GM19238 (cell line): ENCODE data around the gene ANKRD16.
"Not testable (repeated sequence)": the region's sequence is repeated elsewhere in the genome, so short reads cannot be mapped to it uniquely, and the experiment has no call there.

ENCODE experiments used
- DNase-seq: peaks from one replicate; pipeline ENCODE4 v3.0.0; 2011; ENCODE audit warnings: low spot score; ENCODE audit not compliant: insufficient read length

ANKRD16 gene

DNA sequence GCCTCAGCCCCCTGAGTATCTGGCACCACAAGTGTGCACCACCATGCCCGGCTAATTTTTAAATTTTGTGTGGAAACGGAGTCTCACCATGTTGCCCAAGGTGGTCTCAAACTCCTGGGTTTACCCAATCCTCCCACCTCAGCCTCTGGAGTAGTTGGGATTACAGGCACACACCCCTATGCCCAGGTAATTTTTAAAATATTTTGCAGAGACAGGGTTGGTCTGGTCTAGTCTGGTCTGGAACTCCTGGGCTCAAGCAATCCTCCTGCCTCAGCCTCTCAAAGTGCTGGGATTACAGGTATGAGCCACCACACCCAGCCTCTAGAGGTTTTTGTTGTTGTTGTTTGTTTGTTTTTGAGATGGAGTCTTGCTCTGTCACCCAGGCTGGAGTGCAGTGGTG is 53.5 kb downstream of the ANKRD16 start:
- DNase-seq: not testable (repeated sequence)

DNA sequence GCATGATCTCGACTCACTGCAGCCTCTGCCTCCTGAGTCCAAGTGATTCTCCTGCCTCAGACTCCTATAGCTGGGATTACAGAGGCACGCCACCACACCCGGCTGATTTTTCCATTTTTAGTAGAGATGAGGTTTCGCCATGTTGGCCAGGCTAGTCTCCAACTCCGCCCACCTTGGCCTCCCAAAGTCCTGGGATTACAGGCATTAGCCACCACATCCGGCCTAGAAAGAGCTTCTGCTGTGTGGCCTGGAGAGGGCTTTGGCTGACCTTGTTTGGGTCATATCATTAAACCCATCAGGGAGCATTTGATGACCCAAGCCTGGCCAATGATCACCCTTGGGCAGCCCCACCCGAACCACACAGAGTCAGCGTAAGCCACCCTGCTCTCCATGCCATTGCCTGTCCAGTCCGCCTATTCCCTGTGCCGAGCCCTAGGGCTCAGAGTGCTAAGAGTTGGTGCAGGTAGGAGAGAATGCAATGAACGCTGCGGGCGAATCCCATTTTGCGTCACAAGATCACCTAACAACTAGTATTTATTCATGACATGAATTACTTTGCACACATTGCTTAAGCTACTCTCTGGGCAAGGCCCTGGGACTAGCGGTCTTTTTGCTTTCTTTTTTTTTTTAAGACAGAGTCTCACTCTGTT is 54.1 kb downstream of the ANKRD16 start:
- DNase-seq: no peak

DNA sequence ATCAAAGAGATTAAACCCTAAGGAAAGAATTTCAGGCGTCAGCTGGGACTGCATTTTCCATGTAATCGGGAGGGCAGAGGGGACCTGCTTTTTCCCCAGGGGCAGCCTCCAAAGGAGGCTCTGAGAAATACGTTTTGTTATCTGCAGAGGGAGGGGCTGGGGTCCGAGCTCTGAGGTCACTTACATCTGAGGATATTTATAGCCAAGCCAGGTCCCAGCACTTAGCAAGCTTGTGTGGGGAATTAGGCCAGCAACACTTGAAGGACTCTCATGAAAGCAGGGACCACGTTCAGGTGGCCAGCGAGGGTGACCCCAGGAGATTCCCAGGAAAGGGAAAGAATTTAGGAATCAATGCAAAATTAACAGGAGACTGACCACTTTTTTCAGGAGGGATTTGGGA is 55.9 kb downstream of the ANKRD16 start:
- no peak for DNase-seq

DNA sequence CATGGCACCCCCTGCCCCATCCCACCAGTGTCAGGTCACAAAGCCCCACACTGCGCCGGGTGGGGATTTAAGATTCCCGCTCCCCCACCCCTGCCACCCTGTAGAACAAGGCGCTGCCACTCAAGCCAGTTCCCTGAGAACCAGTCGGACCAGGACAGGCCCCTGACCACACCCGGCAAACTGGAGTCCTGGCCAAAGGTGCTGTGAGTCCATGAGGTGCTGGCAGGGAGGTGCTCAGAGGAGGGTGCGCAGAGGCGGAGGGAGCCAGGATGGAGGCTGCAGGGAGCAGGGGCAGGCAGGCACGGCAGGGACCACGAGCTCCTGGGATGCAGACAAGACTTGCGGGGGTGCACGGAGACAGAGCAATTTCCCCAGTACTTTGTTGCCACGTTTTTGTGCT is 56.7 kb downstream of the ANKRD16 start:
- no peak for DNase-seq

- DNase-seq: no peak
Observed at GRCh38 chr10:5831446-5831782, 58.3 kb downstream of the ANKRD16 start.

DNA sequence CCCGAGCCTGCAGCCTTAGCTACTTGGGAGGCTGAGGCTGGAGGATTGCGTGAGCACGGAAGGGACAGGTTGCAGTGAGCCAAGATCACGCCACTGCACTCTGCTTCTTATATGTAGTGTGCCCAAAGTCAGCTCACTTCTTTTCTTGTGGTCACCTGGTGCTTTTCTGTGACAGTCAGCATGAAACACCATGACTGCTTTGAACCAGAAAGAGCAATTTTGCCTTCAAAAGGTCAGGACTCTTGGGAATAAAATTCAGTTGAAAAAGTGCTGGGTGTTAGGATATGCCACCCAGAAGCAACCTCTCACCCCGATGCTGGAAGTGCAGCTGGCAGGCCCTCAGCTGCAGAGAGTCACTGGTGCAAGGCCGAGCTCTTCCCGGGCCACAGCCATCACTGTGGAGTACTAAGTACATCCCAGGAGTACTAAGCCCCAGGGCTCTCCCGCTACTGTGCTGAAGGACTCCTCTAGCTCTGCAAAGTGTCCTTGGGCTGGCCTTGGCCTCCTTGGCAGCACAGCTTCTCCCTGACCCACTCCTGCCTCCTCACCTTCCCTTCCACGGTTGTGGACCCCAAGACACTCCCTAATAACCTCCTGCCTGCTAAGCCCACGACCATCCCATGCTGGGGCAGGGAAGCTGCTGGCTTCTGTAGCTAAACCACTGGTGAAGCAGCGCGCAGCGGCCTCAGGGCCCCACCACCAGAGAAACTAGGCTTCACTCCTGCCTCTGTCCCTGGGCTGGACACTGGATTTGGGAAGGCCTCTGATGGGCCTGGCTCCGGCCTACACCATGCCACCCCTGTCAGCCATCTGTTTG is 58.9 kb downstream of the ANKRD16 start:
- DNase-seq: no peak

DNA sequence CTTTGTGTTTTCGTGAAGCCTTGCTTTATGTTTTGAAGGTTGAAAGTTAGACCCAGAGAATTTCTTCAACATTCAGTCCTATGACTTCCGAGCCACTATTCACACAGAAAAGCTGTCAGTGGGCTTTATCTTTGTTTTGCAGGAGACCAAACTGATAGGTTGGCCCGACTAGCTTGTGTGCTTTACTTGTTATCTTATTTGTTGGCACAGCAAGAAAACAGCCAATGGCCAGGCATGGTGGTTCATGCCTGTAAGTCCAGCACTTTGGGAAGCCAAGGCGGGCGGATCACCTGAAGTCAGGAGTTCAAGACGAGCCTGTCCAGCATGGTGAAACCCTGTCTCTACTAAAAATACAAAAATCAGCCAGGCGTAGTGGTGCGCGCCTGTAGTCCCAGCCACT is 60.4 kb downstream of the ANKRD16 start:
- no peak for DNase-seq

- no peak for DNase-seq
Observed at GRCh38 chr10:5828725-5829124, 61.0 kb downstream of the ANKRD16 start.

- DNase-seq: no peak
Observed at GRCh38 chr10:5827841-5828240, 61.9 kb downstream of the ANKRD16 start.

GRCh38 chr10:5826511-5826910 is 63.2 kb downstream of the ANKRD16 start:
- DNase-seq: not testable (repeated sequence)

- DNase-seq: no peak
Observed at GRCh38 chr10:5818894-5819293, 70.8 kb downstream of the ANKRD16 start.

DNA sequence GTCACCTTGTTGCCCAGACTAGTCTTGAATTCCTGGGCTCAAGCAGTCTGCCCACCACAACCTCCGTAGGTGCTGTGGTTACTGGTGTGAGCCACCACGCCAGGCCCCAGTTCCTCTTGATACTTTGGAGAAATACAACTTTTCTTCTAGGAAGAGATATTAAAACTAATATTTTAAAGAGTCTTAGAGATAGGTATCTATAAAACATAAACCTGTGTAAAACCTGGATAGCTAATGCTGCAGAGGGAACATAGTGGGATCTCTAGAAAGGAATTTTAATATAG is 71.7 kb downstream of the ANKRD16 start:
- no peak for DNase-seq

DNA sequence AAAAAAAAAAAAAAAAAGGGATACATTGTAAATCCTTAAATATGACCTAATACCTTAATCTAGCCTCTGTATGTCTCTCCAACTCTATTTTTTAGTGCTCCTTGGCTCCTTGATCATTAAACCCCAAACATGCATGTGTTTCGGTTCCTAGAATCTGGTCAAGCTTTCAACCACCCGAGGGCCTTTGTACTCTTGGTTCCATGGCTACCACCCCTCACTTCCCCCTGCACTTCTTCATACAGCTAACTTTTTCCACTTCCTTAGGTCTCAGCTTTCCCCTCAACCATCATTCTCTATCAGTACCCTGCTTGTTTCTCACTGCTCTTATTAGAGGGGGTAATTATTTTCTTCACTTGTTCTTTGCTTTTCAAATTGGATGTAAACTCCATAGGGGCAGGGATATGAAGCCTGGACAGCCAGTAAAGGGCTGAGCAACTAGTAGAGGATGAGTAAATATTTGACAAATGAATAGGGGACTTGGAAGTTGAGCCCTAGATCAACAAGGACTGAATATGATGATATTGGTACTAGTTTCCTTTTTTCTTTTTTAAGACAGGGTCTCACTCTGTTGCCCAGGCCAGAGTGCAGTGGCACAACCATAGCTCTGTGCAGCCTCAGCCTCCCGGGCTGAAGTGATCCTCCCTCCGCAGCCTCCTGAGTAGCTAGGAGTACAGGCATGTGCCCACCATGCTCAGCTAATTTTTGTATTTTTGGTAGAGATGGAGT is 72.2 kb downstream of the ANKRD16 start:
- peak; percentile 28 for DNase-seq

GRCh38 chr10:5816170-5816569 is 73.5 kb downstream of the ANKRD16 start:
- no peak for DNase-seq

GRCh38 chr10:5814110-5815107 is 75.3 kb downstream of the ANKRD16 start:
- no peak for DNase-seq

GRCh38 chr10:5813341-5814109 is 76.2 kb downstream of the ANKRD16 start, which contains the start of gene GDI2:
TSS of gene GDI2 (minus strand) at chr10:5813434. CDS start at chr10:5813258, 176 bp downstream.
- DNase-seq: peak; percentile 90

DNA sequence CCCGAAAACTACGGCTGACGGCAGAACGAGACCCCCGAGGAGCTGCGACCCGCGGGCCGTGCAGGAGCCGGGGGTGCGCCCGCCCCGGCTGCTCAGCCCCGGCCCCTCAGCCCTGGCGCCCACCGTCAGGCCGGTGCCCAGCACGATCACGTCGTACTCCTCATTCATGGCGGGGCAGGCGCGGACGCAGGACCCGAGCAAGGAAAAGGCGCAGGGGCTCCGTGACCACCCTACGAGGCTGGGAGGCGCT is 76.7 kb downstream of the ANKRD16 start:
- DNase-seq: no peak

DNA sequence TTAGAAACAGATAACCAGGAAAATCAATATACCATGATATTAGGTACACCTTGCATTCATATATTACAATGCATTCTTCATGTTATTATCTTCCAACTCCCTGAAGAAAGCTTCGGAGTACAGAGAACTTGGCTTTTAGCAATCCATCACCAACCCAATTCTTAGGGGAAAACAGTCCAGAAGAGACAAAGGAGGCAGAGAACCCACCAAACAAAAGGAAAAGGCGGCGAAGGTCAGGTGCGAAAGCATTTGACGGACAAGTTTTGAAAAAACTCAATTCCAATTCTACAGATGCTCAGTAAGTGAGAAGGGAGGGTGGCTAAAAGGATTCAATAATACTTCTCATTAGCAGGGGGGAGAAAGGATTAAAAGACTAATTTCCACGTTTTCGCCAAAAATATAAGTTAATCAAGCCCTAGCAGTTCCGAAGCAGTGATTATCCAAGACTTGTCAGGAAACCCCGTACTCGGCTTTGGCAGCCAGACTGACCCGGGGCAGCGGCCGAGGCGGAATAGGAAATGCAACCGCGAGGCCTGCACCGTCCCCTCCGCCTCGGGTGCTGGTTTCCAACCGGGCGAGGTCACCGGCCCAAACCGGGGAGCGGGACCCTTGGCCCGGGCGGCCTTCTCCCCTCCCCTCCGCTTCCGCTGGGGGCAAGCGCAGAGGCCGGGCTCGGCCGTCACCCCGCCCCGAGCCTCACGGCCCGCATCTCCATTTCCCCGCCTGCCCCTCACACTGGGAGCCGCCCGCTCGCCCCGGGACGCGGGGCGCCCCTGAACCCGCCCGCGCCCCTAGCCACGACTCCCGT is 77.2 kb downstream of the ANKRD16 start:
- no peak for DNase-seq
